BLaER1 treated with 17β-estradiol and CSF1 and Interleukin-3, amounts not matched to agents 10 nM and 100 nM (cell line): ENCODE data around the gene SMCP.
A peak's percentile ranks its signal among the peaks of the same experiment; 100 is the strongest.

Experiments
- H3K27ac ChIP-seq, 11 experiments: shearing (Covaris generic); formaldehyde crosslinking; 2 replicates each; pipeline ENCODE4 v1.8.1; 2022
- H3K27me3 ChIP-seq, 11 experiments: shearing (Covaris generic); formaldehyde crosslinking; 2 replicates each; pipeline ENCODE4 v1.8.1; 2022
- H3K36me3 ChIP-seq, 11 experiments: shearing (Covaris generic); formaldehyde crosslinking; 2 replicates each; pipeline ENCODE4 v1.8.1; 2022
- H3K4me1 ChIP-seq, 10 experiments: shearing (Covaris generic); formaldehyde crosslinking; 2 replicates each; pipeline ENCODE4 v1.8.1; 2022
- H3K4me2 ChIP-seq, 11 experiments: shearing (Covaris generic); formaldehyde crosslinking; 2 replicates each; pipeline ENCODE4 v1.8.1; 2022
- H3K4me3 ChIP-seq, 10 experiments: shearing (Covaris generic); formaldehyde crosslinking; 2 replicates each; pipeline ENCODE4 v1.8.1; 2022
- H3K9ac ChIP-seq, 11 experiments: shearing (Covaris generic); formaldehyde crosslinking; 2 replicates each; pipeline ENCODE4 v1.8.1; 2022
- H3K9me3 ChIP-seq, 11 experiments: shearing (Covaris generic); formaldehyde crosslinking; replicated peaks in 1 of 11; 2 replicates each; pipeline ENCODE4 v1.8.1; 2022
- H4K20me1 ChIP-seq, 11 experiments: shearing (Covaris generic); formaldehyde crosslinking; 2 replicates each; pipeline ENCODE4 v1.8.1; 2022
- Cebpa-rat ChIP-seq, 11 experiments: shearing (Covaris generic); IDR thresholded peaks; 2 replicates each; pipeline ENCODE4 v1.8.1; 2022

The SMCP gene

GRCh38 chr1:152878042-152878441, at the start of gene SMCP:
SMCP (plus strand) TSS chr1:152878322; CDS start chr1:152884423, 6,101 bp downstream.
- H3K9me3 ChIP-seq = no peaks in the 10 kb centered on the region
- no peak for TF ChIP-seq Cebpa-rat (IDR thresholded peaks at IDR 0.05)
- no peak within 1 kb of the TSS for H3K4me3 ChIP-seq
- H3K27me3 ChIP-seq = no peaks in the 10 kb centered on the region
- H3K27ac ChIP-seq = no peak within 1 kb of the TSS
- H4K20me1 ChIP-seq = no peaks in the 10 kb centered on the region
- peaks cover 0 to 5% (median 0%) of the 10 kb centered on the region in 10 experiments; a peak in 2 of 20 replicates for H3K4me1 ChIP-seq
- H3K9ac ChIP-seq = no peak within 1 kb of the TSS
- no peak within 1 kb of the TSS for H3K4me2 ChIP-seq
- H3K36me3 ChIP-seq = no peaks in the 10 kb centered on the region

DNA sequence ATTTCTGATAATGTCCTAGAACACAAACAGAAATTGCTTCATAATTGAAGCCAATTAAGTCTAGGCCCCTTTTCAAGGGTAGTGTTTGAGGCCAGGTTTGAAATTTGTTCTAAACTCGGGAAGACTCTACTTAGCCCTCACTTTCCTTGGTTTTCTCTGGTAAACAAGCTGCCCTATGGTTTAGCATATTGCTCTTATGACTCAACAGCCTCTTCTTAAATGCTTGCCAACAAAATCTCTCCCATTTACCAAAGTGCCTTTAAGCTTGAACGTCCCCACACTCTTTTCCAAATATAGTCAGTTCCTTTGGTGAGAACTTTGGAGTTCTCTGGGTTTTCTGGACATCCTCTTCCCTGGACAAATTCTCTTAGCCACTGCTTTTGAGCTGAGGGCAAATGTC, 41.3 kb upstream of the SMCP start:
- Histone ChIP-seq H4K20me1 (no peaks in the 10 kb centered on the region), H3K27me3 (no peaks in the 10 kb centered on the region), H3K4me2 (no peak overlapping the region), H3K4me1 (no peaks in the 10 kb centered on the region), H3K27ac (no peak overlapping the region), H3K9ac (no peak overlapping the region), H3K36me3 (no peaks in the 10 kb centered on the region), H3K4me3 (no peak overlapping the region), H3K9me3 (no peaks in the 10 kb centered on the region)
- TF ChIP-seq Cebpa-rat (IDR thresholded peaks at IDR 0.05) = no peak

DNA sequence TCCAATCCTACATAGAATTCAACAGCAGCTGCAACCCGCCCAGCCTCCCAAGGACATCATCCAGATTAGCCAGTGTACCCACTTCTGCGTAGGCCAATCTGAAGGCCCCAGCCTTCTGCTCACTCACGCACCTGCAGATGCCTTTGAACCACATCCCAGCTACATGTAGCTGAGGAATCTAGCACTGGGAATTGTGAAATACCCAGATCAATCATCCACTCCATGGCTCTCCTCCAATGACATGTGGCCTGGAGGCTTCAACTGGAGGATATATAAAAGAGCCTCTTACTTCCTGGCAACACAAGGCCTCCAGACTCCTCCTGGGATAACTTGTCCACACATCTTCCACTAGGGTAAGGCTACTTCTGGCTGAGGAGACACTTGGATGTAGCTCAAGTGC, 35.6 kb upstream of the SMCP start, which contains the start of gene LCE6A:
TSS of gene LCE6A (plus strand) at position 301 of the 400 bp plus-strand sequence. CDS start 665 bp downstream, outside the sequence.
- H4K20me1 ChIP-seq = no peaks in the 10 kb centered on the region
- H3K4me1 ChIP-seq = no peaks in the 10 kb centered on the region
- H3K27me3 ChIP-seq = no peaks in the 10 kb centered on the region
- H3K4me3 ChIP-seq = no peak within 1 kb of the TSS
- H3K9ac ChIP-seq = no peak within 1 kb of the TSS
- H3K36me3 ChIP-seq = no peaks in the 10 kb centered on the region
- H3K27ac ChIP-seq = no peak within 1 kb of the TSS
- H3K9me3 ChIP-seq = no peaks in the 10 kb centered on the region
- no peak within 1 kb of the TSS for H3K4me2 ChIP-seq
- no peak for TF ChIP-seq Cebpa-rat (IDR thresholded peaks at IDR 0.05)

GRCh38 chr1:152855661-152856060, 22.5 kb upstream of the SMCP start:
- Histone ChIP-seq H3K36me3 (no peaks in the 10 kb centered on the region), H3K9ac (no peak overlapping the region), H3K4me1 (no peaks in the 10 kb centered on the region), H3K9me3 (no peaks in the 10 kb centered on the region), H3K4me2 (no peak overlapping the region), H4K20me1 (no peaks in the 10 kb centered on the region), H3K4me3 (no peak overlapping the region), H3K27me3 (no peaks in the 10 kb centered on the region), H3K27ac (no peak overlapping the region)
- TF ChIP-seq Cebpa-rat (IDR thresholded peaks at IDR 0.05) = no peak

DNA sequence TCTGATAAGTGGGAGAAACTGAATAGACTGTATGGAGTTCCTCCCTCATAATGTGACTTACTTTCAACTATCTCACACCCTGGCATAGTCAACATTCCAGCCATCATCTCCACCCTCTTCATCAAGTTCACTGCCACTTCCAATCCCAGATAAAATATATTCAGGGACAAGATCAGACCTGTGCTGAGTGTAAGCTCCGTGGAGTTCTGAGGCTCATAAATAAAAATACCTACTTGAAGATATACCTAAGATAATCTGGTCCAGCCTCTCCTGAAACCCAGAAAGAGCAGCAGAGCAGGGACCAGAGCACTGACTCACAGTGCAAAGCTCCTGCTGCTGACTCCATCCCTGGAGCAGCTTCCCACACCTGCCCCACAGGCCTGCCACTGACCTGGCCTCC, 20.1 kb upstream of the SMCP start:
- H3K4me1 ChIP-seq = no peaks in the 10 kb centered on the region
- H3K27me3 ChIP-seq = no peaks in the 10 kb centered on the region
- no peak for TF ChIP-seq Cebpa-rat (IDR thresholded peaks at IDR 0.05)
- no peak overlapping the region for H3K9ac ChIP-seq
- no peak overlapping the region for H3K4me3 ChIP-seq
- no peaks in the 10 kb centered on the region for H3K36me3 ChIP-seq
- no peaks in the 10 kb centered on the region for H3K9me3 ChIP-seq
- H3K27ac ChIP-seq = no peak overlapping the region
- no peak overlapping the region for H3K4me2 ChIP-seq
- no peaks in the 10 kb centered on the region for H4K20me1 ChIP-seq

DNA sequence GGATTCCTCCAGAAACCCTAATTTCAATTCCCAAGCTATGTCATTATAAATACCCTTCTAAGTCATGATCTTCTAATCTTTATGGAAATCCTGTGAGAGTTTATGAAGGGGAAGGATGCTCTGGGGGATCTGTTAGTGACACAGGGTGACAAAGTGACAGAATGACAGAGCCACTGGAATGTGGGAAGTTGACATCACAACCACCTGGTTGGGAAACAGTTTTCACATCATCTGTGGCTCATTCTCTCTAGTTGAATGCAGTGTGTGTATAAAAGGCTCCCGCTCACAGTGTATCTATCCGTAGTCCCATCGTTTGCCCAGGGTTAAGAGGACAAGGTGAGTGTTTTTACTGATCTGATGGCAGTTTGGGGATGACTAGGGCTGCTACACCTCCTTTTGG, 18.4 kb upstream of the SMCP start, which contains the start of gene LCE7A:
TSS of gene LCE7A (plus strand) at position 301 of the 400 bp plus-strand sequence. CDS start 702 bp downstream, outside the sequence.
- Histone ChIP-seq H3K9me3 (no peaks in the 10 kb centered on the region), H3K27ac (no peak within 1 kb of the TSS), H3K4me3 (no peak within 1 kb of the TSS), H3K9ac (no peak within 1 kb of the TSS), H4K20me1 (no peaks in the 10 kb centered on the region), H3K4me2 (no peak within 1 kb of the TSS), H3K4me1 (no peaks in the 10 kb centered on the region), H3K27me3 (no peaks in the 10 kb centered on the region), H3K36me3 (no peaks in the 10 kb centered on the region)
- no peak for TF ChIP-seq Cebpa-rat (IDR thresholded peaks at IDR 0.05)

DNA sequence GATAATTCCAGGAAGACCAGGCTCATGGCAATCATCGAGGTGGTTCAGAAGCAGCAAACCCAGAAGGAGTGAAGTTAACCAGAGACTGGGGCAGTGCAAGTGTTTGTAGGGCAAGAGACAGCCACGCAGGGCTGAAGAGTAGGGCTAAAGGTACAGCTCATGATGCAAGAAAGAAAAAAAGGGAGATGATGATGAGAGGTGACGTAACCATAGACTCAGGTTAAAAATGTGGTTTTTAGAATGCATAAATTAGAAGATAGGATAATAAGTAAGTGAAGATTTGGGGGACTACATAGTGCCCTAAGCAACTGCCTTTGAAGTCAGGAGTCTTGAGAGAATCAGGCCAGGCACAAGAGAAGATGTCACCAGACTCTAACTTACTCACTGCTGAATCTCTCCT, 18.0 kb upstream of the SMCP start:
- H4K20me1 ChIP-seq = no peaks in the 10 kb centered on the region
- no peak for TF ChIP-seq Cebpa-rat (IDR thresholded peaks at IDR 0.05)

DNA sequence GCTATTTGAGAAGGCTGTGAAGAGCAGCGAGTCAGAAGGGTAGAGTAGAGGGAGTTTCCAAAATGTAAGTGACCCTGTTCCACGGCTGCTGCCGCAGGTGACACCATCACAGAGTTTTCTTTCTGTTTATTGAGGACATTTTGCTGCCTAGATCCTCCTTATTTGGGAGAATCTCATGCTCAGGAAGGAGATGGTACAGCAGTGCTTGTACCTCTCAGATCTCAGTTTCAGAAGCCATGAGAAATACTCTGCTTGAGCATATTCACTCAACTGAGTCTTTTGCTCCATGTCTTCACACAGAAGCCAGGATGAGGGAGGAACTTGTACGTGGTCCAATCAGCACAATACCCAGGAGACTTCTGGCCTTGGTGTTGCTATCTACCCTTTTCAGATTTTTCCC, 16.7 kb upstream of the SMCP start:
- Histone ChIP-seq H3K27me3 (no peaks in the 10 kb centered on the region), H4K20me1 (no peaks in the 10 kb centered on the region), H3K9me3 (no peaks in the 10 kb centered on the region), H3K36me3 (no peaks in the 10 kb centered on the region), H3K4me1 (peaks cover 0 to 4% (median 0%) of the 10 kb centered on the region in 10 experiments; a peak in 1 of 20 replicates), H3K9ac (no peak overlapping the region), H3K4me3 (no peak overlapping the region), H3K27ac (no peak overlapping the region), H3K4me2 (no peak overlapping the region)
- TF ChIP-seq Cebpa-rat (IDR thresholded peaks at IDR 0.05) = no peak

More for the DNA sequence above, 18.0 kb upstream of the SMCP start:
- no peak overlapping the region for H3K4me3 ChIP-seq
- no peaks in the 10 kb centered on the region for H3K9me3 ChIP-seq
- no peak overlapping the region for H3K4me2 ChIP-seq
- no peaks in the 10 kb centered on the region for H3K27me3 ChIP-seq
- H3K27ac ChIP-seq = no peak overlapping the region
- H3K36me3 ChIP-seq = no peaks in the 10 kb centered on the region
- H3K4me1 ChIP-seq = no peaks in the 10 kb centered on the region
- no peak overlapping the region for H3K9ac ChIP-seq

- no peak for TF ChIP-seq Cebpa-rat (IDR thresholded peaks at IDR 0.05)
- Histone ChIP-seq H3K9ac (no peak overlapping the region), H3K4me3 (no peak overlapping the region), H3K36me3 (no peaks in the 10 kb centered on the region), H3K4me1 (peaks cover 0 to 6% (median 0%) of the 10 kb centered on the region in 10 experiments; a peak in 1 of 20 replicates), H3K27me3 (no peaks in the 10 kb centered on the region), H3K9me3 (no peaks in the 10 kb centered on the region), H4K20me1 (no peaks in the 10 kb centered on the region), H3K4me2 (no peak overlapping the region), H3K27ac (no peak overlapping the region)
These were observed 13.7 kb upstream of the SMCP start for GRCh38 chr1:152864443-152864842.

GRCh38 chr1:152866321-152866720, 11.8 kb upstream of the SMCP start:
- H3K4me1 ChIP-seq = peaks cover 0 to 6% (median 0%) of the 10 kb centered on the region in 10 experiments; a peak in 1 of 20 replicates
- H3K9me3 ChIP-seq = no peaks in the 10 kb centered on the region
- H3K27ac ChIP-seq = no peak overlapping the region
- H4K20me1 ChIP-seq = no peaks in the 10 kb centered on the region
- no peaks in the 10 kb centered on the region for H3K27me3 ChIP-seq
- 0 out of 22 replicates have a peak overlapping the region, but pooled peaks of 1 of the 11 experiments have one; percentile 15 for H3K4me2 ChIP-seq
- no peak for TF ChIP-seq Cebpa-rat (IDR thresholded peaks at IDR 0.05)
- no peak overlapping the region for H3K9ac ChIP-seq
- no peaks in the 10 kb centered on the region for H3K36me3 ChIP-seq
- H3K4me3 ChIP-seq = no peak overlapping the region
